Measurements from ENCODE around the gene MPHOSPH8.

- TF ChIP-seq CTCF (IDR thresholded peaks at IDR 0.05; ENCODE audit: low read depth, low read length, missing input control) (no peak), JUND (IDR thresholded peaks at IDR 0.05) (no peak), SP1 (IDR thresholded peaks at IDR 0.05) (no peak), YY1 (IDR thresholded peaks at IDR 0.05) (no peak), REST (IDR thresholded peaks at IDR 0.05) (no peak), RAD21 (IDR thresholded peaks at IDR 0.05) (no peak), RXRA (IDR thresholded peaks at IDR 0.05) (no peak), ZBTB33 (IDR thresholded peaks at IDR 0.05) (no peak), MAX (IDR thresholded peaks at IDR 0.05) (no peak), FOXA1 (IDR thresholded peaks at IDR 0.05) (no peak), TAF1 (conservative IDR thresholded peaks at IDR 0.05) (no peak)
Measured at GRCh38 chr13:19664481-19665230, 31.2 kb downstream of the MPHOSPH8 start.

Measured in liver (tissue), 3 donors.